PC-9 (cell line): Measurements from ENCODE around the gene KIAA1328.

Experiments used
- CTCF ChIP-seq: fragments of 200-600 bp; sonication (generic); conservative IDR thresholded peaks from 2 replicates; pipeline ENCODE4 v1.6.1; 2017; ENCODE audit warnings: mixed run types, antibody characterized with exemption, mild to moderate bottlenecking, moderate library complexity
- EZH2 ChIP-seq: fragments of 200-600 bp; sonication (generic); IDR thresholded peaks from 2 replicates; pipeline ENCODE4 v1.8.0; 2017; ENCODE audit warnings: antibody characterized with exemption, low read depth

- TF ChIP-seq CTCF: no peak
- no peak for TF ChIP-seq EZH2
Measured at GRCh38 chr18:37156330-37156942, 327.5 kb downstream of the KIAA1328 start.
